Hepatocyte (in vitro differentiated cells): ENCODE data around the gene PGA5.
"Not testable (repeated sequence)": the region's sequence is repeated elsewhere in the genome, so short reads cannot be mapped to it uniquely, and the experiment has no call there.

ENCODE experiments used
- CTCF ChIP-seq: fragments of 200-600 bp; sonication (generic); IDR thresholded peaks from 2 replicates; pipeline ENCODE4 v1.5.1; 2016; ENCODE audit warnings: antibody characterized with exemption, mild to moderate bottlenecking; ENCODE audit not compliant: poor library complexity
- EZH2 ChIP-seq: fragments of 200-600 bp; sonication (generic); IDR thresholded peaks from 2 replicates; pipeline ENCODE4 v1.6.1; 2016; ENCODE audit warnings: antibody characterized with exemption, mild to moderate bottlenecking, borderline replicate concordance
- EZH2phosphoT487 ChIP-seq: fragments of 200-600 bp; sonication (generic); IDR thresholded peaks from one replicate; pipeline ENCODE4 v1.6.1; 2018; ENCODE audit warnings: antibody characterized with exemption, mild to moderate bottlenecking, low read depth, moderate library complexity; ENCODE audit not compliant: unreplicated experiment, severe bottlenecking

GRCh38 chr11:61240288-61240687 is 687 bp upstream of the PGA5 start:
- not testable (repeated sequence) for TF ChIP-seq CTCF, EZH2phosphoT487, EZH2
